ENCODE results near the gene ZNF37A.

GRCh38 chr10:38102880-38103279 is 8.7 kb downstream of the ZNF37A start:
- TF ChIP-seq CTCF (IDR thresholded peaks at IDR 0.05): no peak
- no peak for TF ChIP-seq POLR2A (IDR thresholded peaks at IDR 0.05)

Data from esophagus squamous epithelium (tissue), 4 donors.